G401 (cell line): ENCODE results near the gene A2M. TPM values are rescaled to one million over a fixed set of nuclear protein-coding genes. Genes with fewer than 3 reads are reported as not detected.

Experiments
- DNase-seq: peaks from one replicate; pipeline ENCODE4 v3.0.0-alpha.2; 2015; ENCODE audit warnings: low spot score
- in situ Hi-C: cut with HindIII; loops from 2 replicates; pipeline ENCODE4 v1.10.0; 2016; ENCODE audit warnings: low sequenced_read_pairs, mixed read lengths
- total RNA-seq: library from RNA; depleted of rRNA; stranded (reverse); fragments of >200 nt; shearing (Covaris generic); gene quantifications from 2 replicates; pipeline ENCODE4 v1.2.3, GENCODE V29; 2014

A2M gene
- total RNA-seq, 1 experiment from 2014 or later = not detected

- in situ Hi-C loops = no loop called here
Measured at GRCh38 chr12:9123781-9124382, 8.2 kb upstream of the A2M start.

DNA sequence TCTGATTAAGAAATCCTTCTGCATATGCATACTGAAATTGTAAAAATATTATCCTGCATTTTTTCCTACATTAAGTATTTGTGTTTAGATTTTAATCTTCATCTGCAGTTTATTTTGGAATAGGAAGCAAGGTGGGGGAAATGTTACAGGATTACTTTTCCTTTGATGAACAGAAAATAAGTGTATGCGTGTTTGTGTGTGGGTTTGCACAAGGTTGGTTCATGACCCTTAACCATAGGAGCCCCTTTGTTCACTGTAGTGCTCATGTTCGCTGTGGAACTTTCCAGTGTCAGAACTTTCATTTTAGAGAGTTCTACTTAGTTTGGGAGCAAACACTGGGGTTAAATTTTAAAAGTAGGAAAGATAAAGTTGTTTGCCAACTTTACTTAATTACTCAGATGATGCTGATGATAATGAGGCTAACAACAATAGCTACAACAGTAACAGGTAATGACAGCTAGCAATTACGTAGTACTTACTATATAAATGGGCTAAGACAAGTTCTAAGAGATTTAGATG is 6.4 kb upstream of the A2M start:
- no peak for DNase-seq
- in situ Hi-C loops = no loop called here

More at GRCh38 chr12:9123781-9124382, 8.2 kb upstream of the A2M start:
- no peak for DNase-seq

DNA sequence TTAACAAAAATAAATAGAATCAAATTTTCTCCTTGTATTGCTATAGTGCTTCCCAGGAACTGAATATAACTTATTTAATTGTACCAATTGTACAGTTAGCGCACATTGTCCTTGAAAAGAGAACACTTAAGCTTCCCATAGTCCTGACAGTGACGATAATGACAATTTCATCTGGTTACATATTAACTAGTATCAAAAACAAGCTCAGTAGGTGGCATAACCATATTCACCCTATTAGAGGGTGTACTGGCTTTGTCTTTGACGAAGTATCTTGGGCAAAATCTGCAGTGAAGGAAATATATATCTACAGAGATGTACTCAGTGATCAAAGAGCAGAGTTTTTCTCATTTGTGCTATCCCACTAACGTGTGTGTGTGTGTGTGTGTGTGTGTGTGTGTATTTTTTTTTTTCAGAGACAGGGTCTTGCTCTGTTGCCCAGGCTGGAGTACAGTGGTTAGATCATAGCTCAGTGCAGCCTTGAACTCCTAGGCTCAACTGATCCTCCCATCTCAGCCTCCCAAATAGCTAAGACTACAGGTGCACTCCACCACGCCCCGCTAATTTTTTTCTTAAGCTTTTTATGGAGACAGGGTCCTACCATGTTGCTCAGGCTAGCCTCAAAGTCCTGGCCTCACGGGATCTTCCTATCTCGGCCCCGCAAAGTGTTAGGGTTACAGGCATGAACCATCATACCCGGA is 4.9 kb upstream of the A2M start:
- in situ Hi-C loops = no loop called here
- DNase-seq = no peak

- DNase-seq = peak; percentile 4
- in situ Hi-C loops = no loop called here
Measured at GRCh38 chr12:9118158-9118557, 2.4 kb upstream of the A2M start.

GRCh38 chr12:9114946-9115345 is 773 bp downstream of the A2M start:
- in situ Hi-C loops = no loop called here

DNA sequence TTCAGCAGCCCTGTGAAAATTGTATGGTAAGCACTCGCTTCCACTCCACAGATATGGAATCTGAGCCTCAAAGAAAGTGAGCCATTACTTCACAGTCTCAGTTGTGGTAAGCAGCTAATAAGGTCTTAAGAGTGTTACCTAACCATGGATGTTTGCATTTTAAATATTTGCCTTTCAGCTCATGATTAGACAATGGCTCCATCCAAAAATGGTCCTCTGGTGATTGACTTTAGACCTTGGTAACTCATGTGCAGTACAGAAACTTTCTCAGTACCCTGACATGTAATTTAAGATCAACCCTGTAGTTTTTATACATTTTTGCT is 1.8 kb downstream of the A2M start:
- DNase-seq = no peak
- in situ Hi-C loops = no loop called here

More at GRCh38 chr12:9114946-9115345, 773 bp downstream of the A2M start:
- DNase-seq = no peak

DNA sequence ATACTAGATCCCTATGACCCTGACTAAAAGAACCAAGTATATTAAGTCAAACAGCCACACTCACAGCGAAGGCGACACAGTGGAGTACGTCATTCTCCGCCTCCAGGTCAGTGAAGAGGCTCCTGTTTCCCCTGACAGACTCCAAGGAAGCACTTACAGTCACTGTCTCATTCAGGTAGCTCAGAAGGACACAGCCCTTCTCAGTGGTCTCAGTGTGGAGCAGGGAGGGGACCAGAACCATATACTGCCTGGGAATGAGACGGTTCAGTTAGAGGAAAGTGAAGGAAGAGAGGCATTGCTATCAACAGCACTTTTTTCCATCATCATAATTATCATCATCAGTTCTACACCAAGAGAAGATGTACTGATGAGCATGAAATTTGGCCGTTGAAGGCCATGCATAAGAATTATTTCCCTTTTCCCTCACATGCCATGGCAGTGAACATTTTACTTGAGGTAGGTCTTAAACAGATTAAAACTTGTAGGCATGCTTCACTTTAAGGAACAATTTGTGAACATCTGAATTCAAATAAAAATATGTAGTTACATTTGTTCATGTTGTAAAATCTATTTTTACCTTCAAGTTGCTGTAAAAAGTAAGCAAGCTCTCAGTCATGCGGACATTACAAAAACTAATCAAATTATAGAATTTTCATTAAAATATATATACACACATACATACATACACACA is 2.3 kb downstream of the A2M start:
- no peak for DNase-seq
- in situ Hi-C loops = no loop called here

GRCh38 chr12:9112076-9112853 is 3.5 kb downstream of the A2M start:
- DNase-seq = no peak
- in situ Hi-C loops = no loop called here

- in situ Hi-C loops = no loop called here
Measured at GRCh38 chr12:9111525-9111924, 4.2 kb downstream of the A2M start.

DNA sequence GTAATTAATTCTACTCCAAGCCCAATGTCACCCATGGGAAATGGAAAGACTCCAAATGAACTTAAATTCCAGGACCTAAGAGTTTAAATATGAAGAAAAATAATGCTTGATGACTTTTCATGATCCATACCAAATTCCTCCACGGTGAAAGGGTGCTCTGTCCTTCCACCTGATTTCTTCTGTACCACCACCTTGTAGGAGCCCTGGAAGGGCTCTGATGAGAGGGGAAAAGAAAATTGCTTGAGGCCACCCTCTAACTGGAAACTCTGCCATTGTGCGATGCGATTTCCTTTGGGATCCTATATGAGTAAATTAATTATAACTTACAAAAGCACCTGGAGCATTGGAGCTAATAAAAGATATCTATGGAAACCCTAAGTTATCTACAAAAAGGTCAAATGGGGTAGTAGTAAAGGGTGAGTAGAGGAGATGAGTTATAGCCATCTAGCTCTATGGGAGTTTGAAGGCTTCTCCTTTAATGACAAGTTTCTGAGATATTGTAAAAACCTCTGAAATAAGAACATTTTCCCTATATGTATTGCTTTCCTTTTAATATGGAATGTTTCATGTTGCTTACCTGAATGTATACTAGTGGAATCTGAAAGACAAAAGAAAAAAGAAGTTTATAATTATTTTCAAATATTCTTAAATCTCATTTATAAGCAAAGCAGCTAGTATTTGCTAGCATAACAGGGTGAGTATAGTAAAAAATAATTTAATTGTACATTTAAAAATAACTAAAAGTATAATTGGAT is 5.8 kb downstream of the A2M start:
- in situ Hi-C loops = no loop called here
- DNase-seq = no peak

More at GRCh38 chr12:9111525-9111924, 4.2 kb downstream of the A2M start:
- no peak for DNase-seq

DNA sequence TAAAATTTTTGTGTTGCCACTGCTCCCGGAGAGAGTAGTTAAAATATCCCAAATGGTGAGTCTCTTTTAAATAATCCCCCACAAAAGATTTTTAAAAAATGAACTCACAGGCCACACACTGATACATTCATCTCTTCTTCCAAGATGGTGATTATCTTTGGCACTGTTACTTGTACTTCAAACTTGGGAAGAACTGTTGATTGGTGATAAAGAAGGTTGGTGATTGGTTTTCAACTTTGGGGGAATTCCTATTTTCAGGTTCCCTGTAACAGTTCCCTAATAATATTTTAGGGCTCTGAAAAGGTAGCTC is 6.6 kb downstream of the A2M start:
- no peak for DNase-seq
- in situ Hi-C loops = no loop called here

- no peak for DNase-seq
- in situ Hi-C loops = no loop called here
Measured at GRCh38 chr12:9108504-9109212, 7.1 kb downstream of the A2M start.

DNA sequence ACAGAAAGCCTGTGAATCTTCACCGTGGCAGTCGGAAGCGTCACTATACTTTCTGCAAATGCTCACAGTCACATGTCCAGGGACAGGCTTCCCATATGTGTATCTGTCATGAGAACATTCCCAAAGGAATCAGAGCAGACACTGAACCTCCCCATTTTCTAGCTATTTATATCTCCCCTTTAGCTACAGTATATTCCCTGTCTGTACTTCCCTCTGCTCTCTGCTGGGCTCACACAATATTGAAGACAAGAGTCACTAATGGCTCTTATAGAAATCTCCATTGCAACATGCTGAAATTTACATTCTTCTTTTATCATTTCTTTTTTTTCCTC is 8.2 kb downstream of the A2M start:
- in situ Hi-C loops = no loop called here
- no peak for DNase-seq

DNA sequence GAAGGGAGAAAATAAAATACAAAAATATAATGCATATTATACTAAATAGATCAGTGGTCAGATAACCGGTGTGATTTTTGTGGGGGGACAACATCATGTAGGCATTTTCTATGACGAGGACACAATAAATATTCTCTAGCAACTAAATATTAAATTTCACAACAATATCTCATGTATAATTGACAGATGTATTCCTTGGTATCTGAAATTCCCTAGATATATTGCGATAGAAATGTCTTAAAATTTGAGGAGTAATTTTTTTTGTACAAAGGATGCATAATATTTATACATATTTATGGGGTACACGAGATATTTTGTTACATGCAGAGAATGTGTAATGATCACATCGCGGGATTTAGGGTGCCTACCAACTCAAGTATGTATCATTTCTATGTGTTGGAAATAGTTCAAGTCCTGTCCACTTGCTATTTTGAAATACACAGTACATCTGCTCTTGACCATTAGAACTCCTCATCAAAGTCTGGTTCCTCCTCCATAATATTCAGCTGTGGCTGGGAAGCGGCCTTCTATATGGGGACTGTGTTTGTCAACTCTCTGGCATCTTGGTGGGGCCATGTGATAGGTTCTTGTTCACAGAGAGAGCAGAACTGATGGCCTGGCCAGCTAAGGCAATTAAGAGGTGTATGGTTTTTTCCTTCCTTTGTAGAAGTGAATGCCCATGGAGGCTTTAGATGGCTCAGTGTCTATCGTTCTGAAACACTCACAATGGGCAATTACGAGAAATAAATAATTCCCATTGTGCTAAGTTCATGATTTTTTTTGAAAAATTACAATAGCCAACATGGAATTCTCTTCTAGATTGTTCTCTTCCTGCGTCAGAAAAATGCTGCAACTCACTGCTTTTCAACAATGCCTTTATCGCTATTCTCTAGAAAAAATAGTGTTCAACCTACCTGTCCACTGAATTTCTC is 8.8 kb downstream of the A2M start:
- in situ Hi-C loops = no loop called here
- DNase-seq = no peak

GRCh38 chr12:9106067-9106466 is 9.7 kb downstream of the A2M start:
- in situ Hi-C loops = no loop called here
- no peak for DNase-seq

GRCh38 chr12:9104767-9105423 is 10.8 kb downstream of the A2M start:
- in situ Hi-C loops = no loop called here
- DNase-seq = no peak

GRCh38 chr12:9104087-9104486 is 11.6 kb downstream of the A2M start:
- in situ Hi-C loops = no loop called here
- no peak for DNase-seq
